Sigmoid colon (tissue), 7 donors: ENCODE results near the gene PMF1. TPM values are rescaled to one million over a fixed set of nuclear protein-coding genes. Genes with fewer than 3 reads are reported as not detected.

ENCODE experiments used
- DNase-seq: peaks from one replicate; pipeline ENCODE4 v3.0.0-alpha.2; 2019
- H3K27ac ChIP-seq, 4 donors: fragments of 200-600 bp; sonication (generic); one replicate each; pipeline ENCODE4 v1.5.1; 2016 to 2019; ENCODE audit warnings: mild to moderate bottlenecking in 1 of 4
- H3K27me3 ChIP-seq, 3 donors: fragments of 200-600 bp; sonication (generic); one replicate each; pipeline ENCODE4 v1.5.1; 2019; ENCODE audit warnings: mild to moderate bottlenecking in 1 of 3
- H3K36me3 ChIP-seq, 4 donors: fragments of 200-600 bp; sonication (generic); one replicate each; pipeline ENCODE4 v1.5.1; 2016 to 2019
- H3K4me1 ChIP-seq, 4 donors: fragments of 200-600 bp; sonication (generic); one replicate each; pipeline ENCODE4 v1.5.1; 2017 to 2019
- H3K4me3 ChIP-seq, 4 donors: fragments of 200-600 bp; sonication (generic); one replicate each; pipeline ENCODE4 v1.5.1; 2017 to 2019; ENCODE audit warnings: mild to moderate bottlenecking in 2 of 4, moderate library complexity in 1 of 4
- H3K9me3 ChIP-seq, 4 donors: fragments of 200-600 bp in 3 of 4; sonication (generic) in 3 of 4; one replicate each; pipeline versions ENCODE4 v1.5.1 to v1.6.1; 2013 to 2019
- CTCF ChIP-seq, 4 experiments: fragments of 450-650 bp in 3 of 4; fragments of 200-600 bp in 1 of 4; IDR thresholded peaks; one replicate each; pipeline ENCODE4 v1.5.1; 2016 to 2019; ENCODE audit warnings: antibody characterized with exemption in 4 of 4, mild to moderate bottlenecking in 3 of 4, moderate library complexity in 2 of 4
- EP300 ChIP-seq, 4 donors: sonication (generic); formaldehyde crosslinking; IDR thresholded peaks; one replicate each; pipeline ENCODE4 v1.6.1; 2017; ENCODE audit warnings: antibody characterized with exemption in 4 of 4
- POLR2A ChIP-seq, 2 donors: fragments of 450-650 bp; IDR thresholded peaks; one replicate each; pipeline ENCODE4 v1.6.1; 2016; ENCODE audit warnings: antibody characterized with exemption in 2 of 2, mild to moderate bottlenecking in 2 of 2, moderate library complexity in 2 of 2
- POLR2AphosphoS5 ChIP-seq, 4 donors: sonication (generic); formaldehyde crosslinking; IDR thresholded peaks; one replicate each; pipeline ENCODE4 v1.6.1; 2017; ENCODE audit warnings: antibody characterized with exemption in 4 of 4
- WGBS, 2 donors: extraction: QIAGEN DNeasy Blood & Tissue Kit; methylation state at CpG; one replicate each; pipeline ENCODE4 v1.1.7; 2013; 5-methylcytosine and 5-hydroxymethylcytosine counted together
- intact Hi-C: fragments of 100-400 bp; cut with DNase I; formaldehyde crosslinking; loops from one replicate; pipeline ENCODE4 v1.15.1; 2023
- polyA plus RNA-seq, 3 donors: library from polyadenylated mRNA; stranded (reverse); fragments of 200-250 nt; gene quantifications; one replicate each; pipeline ENCODE4 v1.2.3, GENCODE V29; 2013
- total RNA-seq, 4 donors: library from RNA; depleted of rRNA; stranded (reverse); fragments of >200 nt; gene quantifications; one replicate each; pipeline ENCODE4 v1.1.0, GENCODE V29; 2016
- donor health status: healthy with polysubstance abuse.
- donor health status: Bipolar disorder and iron deficiency.
- donor health status: healthy.

The PMF1 gene, protein sequence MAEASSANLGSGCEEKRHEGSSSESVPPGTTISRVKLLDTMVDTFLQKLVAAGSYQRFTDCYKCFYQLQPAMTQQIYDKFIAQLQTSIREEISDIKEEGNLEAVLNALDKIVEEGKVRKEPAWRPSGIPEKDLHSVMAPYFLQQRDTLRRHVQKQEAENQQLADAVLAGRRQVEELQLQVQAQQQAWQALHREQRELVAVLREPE
- total RNA-seq (10 to 100 TPM; 41.1 to 61.2 (median 50.8) TPM), polyA plus RNA-seq (10 to 100 TPM; 46.2 to 75.1 (median 60.7) TPM)

- Histone ChIP-seq H3K9me3 (no peaks in the 10 kb centered on the region), H3K27ac (peak within 1 kb of the TSS; percentile 85 to 95 (median 94)), H3K36me3 (peaks cover 0 to 26% (median 16%) of the 10 kb centered on the region in 4 donors), H3K4me3 (peak within 1 kb of the TSS; percentile 53 to 69 (median 62)), H3K4me1 (peaks cover 0 to 22% (median 18%) of the 10 kb centered on the region in 4 donors), H3K27me3 (no peaks in the 10 kb centered on the region)
- DNase-seq, result peak; percentile 99
- TF ChIP-seq POLR2AphosphoS5 (IDR thresholded peaks at IDR 0.05) (peak; percentile 71 to 90 (median 84)), EP300 (IDR thresholded peaks at IDR 0.05) (no peak), POLR2A (IDR thresholded peaks at IDR 0.05) (peak; percentile 27 to 61)
- intact Hi-C loops, result loop anchor here (2.0 to 5.0 kb wide), 2 partner anchors 18 to 51 kb away; partner anchors contain the start of gene SLC25A44
- WGBS, 2 donors, result 0 to 1% methylated on average over 61 of the region's 61 CpGs
Measured at GRCh38 chr1:156212833-156213643, at the start of gene PMF1. Gene PMF1, plus strand, starts transcription at chr1:156213007. Its CDS starts 9 bp downstream, at chr1:156213016.

GRCh38 chr1:156163712-156164111 is 49.1 kb upstream of the PMF1 start:
- no peak overlapping the region for H3K27ac ChIP-seq
- no peak overlapping the region for H3K4me3 ChIP-seq
- H3K4me1 ChIP-seq, result peaks cover 0 to 17% (median 10%) of the 10 kb centered on the region in 4 donors
- no peak for DNase-seq
- H3K9me3 ChIP-seq, result no peaks in the 10 kb centered on the region
- intact Hi-C loops, result loop anchor here (5.0 kb wide), 1 partner anchor 49 kb away; the partner anchor contains the start of gene PMF1
- no peaks in the 10 kb centered on the region for H3K27me3 ChIP-seq
- TF ChIP-seq CTCF (IDR thresholded peaks at IDR 0.05), result no peak
- no peak for TF ChIP-seq EP300 (IDR thresholded peaks at IDR 0.05)
- H3K36me3 ChIP-seq, result no peaks in the 10 kb centered on the region
- WGBS, 2 donors, result 93 to 97% methylated on average over 1 of the region's 1 CpG

- H3K4me1 ChIP-seq, result peaks cover 0 to 17% (median 10%) of the 10 kb centered on the region in 4 donors
- DNase-seq, result no peak
- TF ChIP-seq POLR2AphosphoS5 (IDR thresholded peaks at IDR 0.05), result no peak
- TF ChIP-seq EP300 (IDR thresholded peaks at IDR 0.05), result no peak
- TF ChIP-seq CTCF (IDR thresholded peaks at IDR 0.05), result no peak
- TF ChIP-seq POLR2A (IDR thresholded peaks at IDR 0.05), result no peak
- no peaks in the 10 kb centered on the region for H3K36me3 ChIP-seq
- H3K9me3 ChIP-seq, result no peaks in the 10 kb centered on the region
- no peaks in the 10 kb centered on the region for H3K27me3 ChIP-seq
- no peak overlapping the region for H3K4me3 ChIP-seq
- H3K27ac ChIP-seq, result no peak overlapping the region
- intact Hi-C loops, result loop anchor here (5.0 kb wide), 1 partner anchor 48 kb away; the partner anchor contains the start of gene PMF1
- 78 to 81% methylated on average over 6 of the region's 6 CpGs for WGBS, 2 donors
Measured at GRCh38 chr1:156164125-156164831, 48.5 kb upstream of the PMF1 start.

DNA sequence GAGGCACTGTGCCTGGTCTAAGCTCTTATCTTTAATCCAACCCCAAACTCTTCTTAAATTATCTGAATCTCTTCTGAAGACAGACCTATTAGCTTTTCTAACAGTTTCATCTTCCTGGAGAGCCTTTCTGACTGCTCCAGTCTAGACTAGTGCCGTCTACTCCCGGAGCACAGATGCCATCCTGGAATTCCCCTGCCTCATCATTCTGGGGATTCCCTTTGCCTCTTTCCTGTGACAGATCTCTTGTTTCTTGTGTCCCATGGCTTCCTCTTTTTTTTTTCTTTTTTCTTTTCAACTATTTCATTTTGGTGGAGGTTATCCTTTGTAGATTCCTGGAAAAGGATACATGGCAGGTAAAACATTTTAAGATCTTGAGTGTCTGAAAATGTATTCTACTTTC is 47.7 kb upstream of the PMF1 start:
- H3K27ac ChIP-seq, result no peak overlapping the region
- 73 to 76% methylated on average over 2 of the region's 2 CpGs for WGBS, 2 donors
- no peak for TF ChIP-seq EP300 (IDR thresholded peaks at IDR 0.05)
- TF ChIP-seq CTCF (IDR thresholded peaks at IDR 0.05), result no peak
- TF ChIP-seq POLR2AphosphoS5 (IDR thresholded peaks at IDR 0.05), result no peak
- TF ChIP-seq POLR2A (IDR thresholded peaks at IDR 0.05), result no peak

More for the DNA sequence above, 47.7 kb upstream of the PMF1 start:
- Histone ChIP-seq H3K36me3 (no peaks in the 10 kb centered on the region), H3K9me3 (no peaks in the 10 kb centered on the region), H3K27me3 (no peaks in the 10 kb centered on the region), H3K4me1 (peaks cover 0 to 17% (median 10%) of the 10 kb centered on the region in 4 donors), H3K4me3 (no peak overlapping the region)
- DNase-seq, result no peak
- intact Hi-C loops, result no loop called here
